Gastrocnemius medialis (tissue), 4 donors: ENCODE measurements around the gene CASZ1.

Experiments
- POLR2A ChIP-seq, 2 donors: fragments of 450-650 bp; IDR thresholded peaks; one replicate each; pipeline ENCODE4 v1.6.1; 2017; ENCODE audit warnings: antibody characterized with exemption in 2 of 2, mild to moderate bottlenecking in 2 of 2, moderate library complexity in 2 of 2
- TF ChIP-seq, protein P1 (sequence below), 5 experiments: fragments of 450-650 bp in 3 of 5; fragments of 200-600 bp in 2 of 5; sonication (generic) in 2 of 5; IDR thresholded peaks in 4 of 5; conservative IDR thresholded peaks in 1 of 5; 1 replicate in 4 of 5; 2 replicates in 1 of 5; pipeline ENCODE4 v1.5.1; 2016 to 2019; ENCODE audit warnings: antibody characterized with exemption in 5 of 5, mild to moderate bottlenecking in 3 of 5, moderate library complexity in 3 of 5

DNA sequence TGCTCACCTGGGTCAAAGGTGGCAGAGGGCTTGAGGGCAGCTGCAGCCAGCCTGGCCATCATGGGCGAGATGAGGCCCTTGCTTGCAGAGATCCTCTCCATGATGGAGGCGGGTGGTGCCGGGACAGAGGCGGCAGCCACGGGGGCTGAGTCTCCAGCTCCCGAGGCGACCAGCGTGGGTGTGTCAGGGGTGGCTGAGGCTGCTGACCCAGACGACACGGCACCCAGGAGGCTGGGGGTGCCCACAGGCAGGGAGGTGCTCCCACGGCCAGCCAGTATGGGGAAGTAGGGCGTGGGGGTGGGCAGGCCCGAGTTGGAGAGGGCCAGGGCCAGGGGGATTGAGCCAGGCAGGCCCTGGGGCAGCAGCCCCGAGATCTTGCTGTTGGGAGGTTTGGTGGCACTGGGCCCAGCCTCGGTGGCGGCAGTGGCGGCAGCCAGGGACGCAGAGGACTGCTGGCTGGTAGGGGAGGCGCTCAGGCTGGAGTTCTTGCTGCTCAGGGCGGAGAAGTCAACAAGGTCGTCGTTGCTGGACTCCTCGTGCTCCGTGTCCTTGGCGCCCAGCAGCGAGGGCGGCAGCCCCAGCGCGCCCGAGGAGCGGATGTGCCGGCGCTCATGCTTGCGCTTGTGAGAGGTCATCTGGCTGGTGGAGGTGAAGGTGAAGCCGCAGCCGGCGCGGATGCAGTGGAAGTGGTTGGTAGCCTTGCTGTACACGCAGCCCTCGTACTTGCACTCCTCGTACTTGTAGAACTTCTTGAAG, 142.9 kb downstream of the CASZ1 start:
- TF ChIP-seq, protein P1, sequence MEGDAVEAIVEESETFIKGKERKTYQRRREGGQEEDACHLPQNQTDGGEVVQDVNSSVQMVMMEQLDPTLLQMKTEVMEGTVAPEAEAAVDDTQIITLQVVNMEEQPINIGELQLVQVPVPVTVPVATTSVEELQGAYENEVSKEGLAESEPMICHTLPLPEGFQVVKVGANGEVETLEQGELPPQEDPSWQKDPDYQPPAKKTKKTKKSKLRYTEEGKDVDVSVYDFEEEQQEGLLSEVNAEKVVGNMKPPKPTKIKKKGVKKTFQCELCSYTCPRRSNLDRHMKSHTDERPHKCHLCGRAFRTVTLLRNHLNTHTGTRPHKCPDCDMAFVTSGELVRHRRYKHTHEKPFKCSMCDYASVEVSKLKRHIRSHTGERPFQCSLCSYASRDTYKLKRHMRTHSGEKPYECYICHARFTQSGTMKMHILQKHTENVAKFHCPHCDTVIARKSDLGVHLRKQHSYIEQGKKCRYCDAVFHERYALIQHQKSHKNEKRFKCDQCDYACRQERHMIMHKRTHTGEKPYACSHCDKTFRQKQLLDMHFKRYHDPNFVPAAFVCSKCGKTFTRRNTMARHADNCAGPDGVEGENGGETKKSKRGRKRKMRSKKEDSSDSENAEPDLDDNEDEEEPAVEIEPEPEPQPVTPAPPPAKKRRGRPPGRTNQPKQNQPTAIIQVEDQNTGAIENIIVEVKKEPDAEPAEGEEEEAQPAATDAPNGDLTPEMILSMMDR (IDR thresholded peaks at IDR 0.05 in 4 of 5, conservative IDR thresholded peaks at IDR 0.05 in 1 of 5): no peak
- no peak for TF ChIP-seq POLR2A (IDR thresholded peaks at IDR 0.05)
